Measurements from ENCODE around the gene GMPR.
A peak's percentile ranks its signal among the peaks of the same experiment; 100 is the strongest.

The GMPR gene

DNA sequence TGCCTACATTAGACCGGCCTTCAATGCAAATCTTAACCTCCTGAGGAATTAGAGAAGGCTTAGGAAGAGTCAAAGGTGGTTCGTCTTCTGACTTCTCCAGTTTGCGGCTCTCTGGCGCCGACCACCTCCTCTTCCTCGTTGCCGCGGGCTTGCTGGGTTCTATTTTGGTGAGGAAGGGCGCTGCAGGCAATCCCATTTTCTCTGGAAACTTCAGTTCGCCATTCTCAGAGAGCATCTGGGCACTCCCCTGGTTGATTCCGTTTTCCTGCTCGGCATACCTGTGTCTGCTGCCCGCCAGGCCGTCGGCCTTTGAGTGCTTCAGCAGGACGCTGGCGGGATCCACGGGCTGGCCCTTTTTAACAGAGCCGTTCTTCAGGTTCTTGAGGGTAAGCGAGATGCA is 67.9 kb downstream of the GMPR start:
- no peak for DNase-seq

DNA sequence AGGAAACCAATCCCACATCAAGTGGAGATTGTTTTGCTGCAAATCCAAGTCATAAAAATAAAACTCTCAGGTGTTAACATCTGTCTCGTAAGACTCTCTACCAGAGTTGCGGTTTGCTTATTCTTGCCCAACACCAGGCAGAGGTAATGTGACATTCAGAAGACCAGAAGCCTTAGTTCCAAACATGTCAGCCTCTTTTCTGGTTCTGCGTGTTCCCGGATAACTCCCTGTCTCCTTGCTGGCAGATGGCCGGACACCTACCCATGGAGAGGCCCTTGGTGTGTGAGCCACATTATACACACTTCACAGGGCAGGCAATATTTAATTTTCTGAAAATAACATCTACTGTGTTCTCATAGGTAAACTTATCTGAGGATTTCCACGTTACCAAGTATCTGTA is 73.4 kb downstream of the GMPR start:
- no peak for DNase-seq

DNA sequence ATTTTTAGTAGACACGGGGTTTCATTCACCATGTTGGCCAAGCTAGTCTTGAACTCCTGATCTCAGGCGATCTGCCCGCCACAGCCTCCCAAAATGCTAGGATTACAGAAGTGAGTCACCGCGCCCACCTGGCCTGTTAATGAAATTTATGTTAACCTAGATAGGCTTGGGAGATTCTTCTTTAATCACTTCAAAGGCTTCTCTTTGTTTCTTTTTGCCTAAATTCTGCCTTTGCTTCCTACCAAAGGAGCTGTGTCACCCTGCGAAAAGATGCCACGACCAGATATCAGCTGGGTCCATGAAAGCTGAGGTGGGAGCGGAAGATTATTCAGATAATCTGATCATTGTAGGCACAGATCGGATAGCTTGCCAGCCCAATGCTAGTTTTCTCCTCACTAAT is 75.3 kb downstream of the GMPR start:
- no peak for DNase-seq

DNA sequence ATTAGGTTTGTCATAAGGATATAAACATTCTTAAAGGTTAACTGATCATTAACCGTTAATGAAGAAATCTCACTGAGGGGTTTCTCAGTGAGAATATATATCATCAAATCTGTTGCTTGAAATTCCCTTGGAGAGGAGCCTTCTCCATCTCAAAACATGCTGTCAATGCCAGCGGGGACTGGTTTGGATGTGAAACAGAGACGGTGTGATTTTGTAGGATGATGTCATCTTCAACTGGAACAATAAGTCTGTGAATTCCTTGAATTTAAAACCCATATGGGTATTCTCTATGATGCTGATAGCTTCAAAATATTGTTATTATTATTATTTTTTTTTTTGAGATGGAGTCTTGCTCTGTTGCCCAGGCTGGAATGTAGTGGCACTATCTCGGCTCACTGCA is 75.9 kb downstream of the GMPR start:
- no peak for DNase-seq

DNA sequence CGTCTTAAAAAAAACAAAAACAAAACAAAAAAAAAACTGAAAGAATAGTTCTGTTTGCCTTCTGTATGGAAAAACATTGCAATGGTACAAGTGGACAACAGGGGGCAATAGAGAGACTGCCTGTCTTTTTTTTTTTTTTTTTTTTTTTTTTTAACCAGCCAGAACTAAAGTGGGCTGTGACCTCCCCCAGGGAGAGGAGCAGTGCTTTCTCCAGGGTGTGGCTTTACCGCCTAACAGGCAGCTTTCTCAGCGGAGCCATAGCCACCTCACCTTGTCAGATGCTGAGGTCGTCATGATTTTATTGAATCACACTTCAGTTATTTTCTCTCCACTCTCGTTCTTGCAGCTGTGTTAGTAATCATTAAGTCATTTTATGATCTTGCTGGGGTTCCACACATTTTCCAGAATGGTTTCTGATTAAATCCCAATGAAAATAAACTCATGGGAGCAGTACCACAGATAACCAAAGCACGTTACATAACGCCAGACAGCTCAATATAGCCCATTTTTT is 78.4 kb downstream of the GMPR start:
- DNase-seq: no peak

DNA sequence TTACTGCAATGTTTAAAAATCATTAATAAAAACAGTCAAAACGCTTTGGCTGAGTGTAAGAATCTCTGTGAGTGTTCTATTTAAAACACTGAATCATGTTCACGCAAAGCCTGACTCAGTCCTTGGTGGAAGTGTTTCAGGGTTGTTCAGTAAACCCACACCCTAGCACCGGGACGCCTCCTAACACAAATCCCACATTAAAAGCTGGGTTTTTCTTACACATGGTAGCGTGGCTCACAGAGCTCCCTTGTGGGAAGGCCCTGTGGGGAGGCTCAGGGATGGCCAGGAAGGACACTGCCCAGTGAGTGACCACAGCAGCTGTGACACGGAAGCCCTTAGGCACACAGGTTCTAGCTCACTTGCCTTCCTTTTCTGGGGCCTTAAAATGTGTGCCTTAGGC is 80.2 kb downstream of the GMPR start:
- DNase-seq: no peak

DNA sequence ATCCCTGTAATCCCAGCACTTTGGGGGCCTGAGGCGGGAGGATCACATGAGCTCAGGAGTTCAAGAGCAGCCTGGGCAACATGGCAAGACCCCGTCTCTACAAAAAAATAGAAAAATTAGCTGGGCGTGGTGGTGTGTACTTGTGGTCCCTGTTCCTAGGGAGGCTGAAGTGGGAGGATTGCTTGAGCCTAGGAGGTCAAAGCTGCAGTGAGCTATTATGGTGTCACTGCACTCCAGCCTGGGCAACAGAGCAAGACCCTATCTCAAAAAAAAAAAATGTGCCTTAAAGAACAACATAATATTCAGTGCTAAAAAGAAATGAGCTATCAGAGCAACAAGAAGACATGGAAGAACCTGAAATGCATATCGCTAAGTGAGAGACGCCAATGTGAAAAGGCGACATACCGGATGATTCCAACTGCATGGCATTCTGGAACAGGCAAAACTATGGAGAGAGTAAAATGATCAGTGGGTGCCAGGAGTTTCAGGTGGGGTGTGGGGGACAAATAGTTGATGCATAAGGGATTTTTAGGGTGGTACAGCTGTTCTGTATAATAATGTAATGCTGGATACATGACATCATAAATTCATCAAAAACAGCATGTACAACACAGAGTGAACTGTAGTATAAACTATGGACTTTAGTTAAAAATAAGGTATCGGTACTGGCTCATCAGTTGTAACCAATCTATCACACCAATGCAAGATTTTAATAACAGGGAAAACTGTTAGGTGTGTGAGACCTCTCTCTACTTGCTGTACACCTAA is 80.8 kb downstream of the GMPR start:
- no peak for DNase-seq

DNA sequence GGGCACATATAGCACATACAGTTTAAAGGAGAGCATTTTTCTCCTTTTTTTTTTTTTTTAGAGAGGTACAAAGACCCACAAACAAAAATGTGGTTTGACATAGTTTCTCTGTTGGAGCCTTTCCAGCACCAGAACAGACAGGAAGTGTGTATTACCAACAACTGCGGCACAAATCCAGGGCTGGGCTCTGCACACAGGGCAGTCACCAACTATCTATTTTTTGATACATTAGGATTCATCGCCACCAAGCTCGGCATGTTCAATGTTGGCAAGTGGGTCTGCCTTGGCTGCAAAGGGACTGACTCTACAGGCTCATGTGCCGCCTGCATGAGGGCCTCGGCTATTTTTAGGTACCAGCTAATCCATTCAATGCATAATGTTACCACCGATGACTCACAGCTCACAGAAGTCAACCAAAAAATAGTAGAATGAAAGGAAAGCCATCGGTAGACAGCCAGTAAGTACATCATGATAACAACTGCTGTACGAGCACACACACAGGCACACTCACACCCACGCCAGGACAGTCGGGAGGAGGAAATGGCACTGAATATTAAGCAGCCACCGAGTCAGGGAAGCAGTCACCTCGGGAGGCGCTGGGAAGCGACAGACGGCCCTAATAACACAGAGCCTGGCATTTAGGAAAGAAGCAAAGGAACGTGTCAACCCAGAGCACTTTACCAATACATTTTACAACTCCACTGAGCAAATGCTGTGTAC is 81.6 kb downstream of the GMPR start:
- peak; percentile 71 for DNase-seq

DNA sequence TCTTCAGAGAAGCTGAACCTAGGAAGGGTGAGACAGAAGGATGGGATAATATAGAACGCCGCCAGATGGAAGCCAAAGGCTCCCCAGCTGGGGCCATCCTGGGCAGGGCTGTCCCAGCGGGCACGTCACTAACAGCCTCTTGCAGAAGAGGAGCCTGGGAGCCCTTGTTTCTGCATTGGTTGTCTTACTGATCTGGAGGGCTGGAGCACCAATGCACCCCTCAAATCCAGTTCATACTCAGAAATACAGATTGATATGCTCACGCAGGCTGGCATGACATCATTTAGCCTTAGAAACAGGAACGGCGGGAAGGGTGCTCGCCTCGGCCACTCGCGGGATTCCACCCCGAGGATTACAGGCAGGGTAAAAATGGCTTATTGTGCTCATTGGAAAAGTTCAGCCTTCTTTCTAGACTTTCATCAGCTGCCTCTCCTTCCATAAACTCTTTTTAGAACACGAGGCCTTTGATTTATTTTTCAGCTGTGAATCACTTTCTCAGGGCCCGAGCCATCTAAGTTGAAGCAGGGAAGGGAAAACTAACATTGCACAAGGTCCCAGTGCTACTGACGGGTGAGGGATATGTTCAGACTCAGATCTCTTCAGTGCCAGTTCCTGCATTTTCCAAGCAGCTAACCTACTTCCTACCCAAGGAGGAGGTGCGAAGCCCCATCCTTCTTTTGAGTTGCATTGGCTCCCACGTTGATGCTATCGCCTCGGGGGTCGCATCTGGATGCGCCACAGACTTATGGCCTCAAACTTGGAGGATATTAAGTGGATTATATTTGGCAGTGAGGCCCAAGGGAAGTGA is 82.3 kb downstream of the GMPR start:
- no peak for DNase-seq

DNA sequence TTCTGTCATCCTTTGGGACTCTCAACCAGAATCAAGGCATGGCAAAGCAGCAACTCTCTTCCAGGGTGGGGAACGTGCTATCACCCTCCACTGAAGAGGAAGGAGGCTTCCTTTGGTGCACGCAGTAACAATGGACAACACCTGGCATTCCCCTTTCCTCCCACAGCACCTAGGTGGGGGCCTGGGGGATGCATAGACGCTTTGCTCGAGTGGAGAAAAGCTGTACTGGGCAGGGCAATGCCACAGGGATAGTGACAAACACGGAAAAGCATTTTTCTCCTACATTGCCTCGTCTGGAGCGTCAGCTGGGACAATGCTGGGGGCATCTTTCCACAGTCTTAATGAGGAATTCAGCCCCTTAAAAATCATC is 82.9 kb downstream of the GMPR start:
- DNase-seq: no peak

DNA sequence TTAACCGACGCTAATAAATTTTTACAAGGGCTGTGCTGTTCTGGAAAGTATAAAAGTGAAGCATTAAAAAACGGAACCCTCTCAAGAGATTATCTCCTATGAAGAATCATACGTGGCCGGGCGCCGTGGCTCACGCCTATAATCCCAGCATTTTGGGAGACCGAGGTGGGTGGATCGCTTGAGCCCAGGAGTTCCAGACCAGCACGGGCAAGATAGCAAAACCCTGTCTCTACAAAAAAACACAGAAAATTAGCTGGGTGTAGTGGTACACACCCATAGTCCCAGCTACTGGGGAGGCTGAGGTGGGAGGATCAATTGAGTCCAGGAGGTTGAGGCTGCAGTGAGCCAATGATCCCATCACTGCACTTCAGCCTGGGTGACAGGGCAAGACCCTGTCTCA is 83.4 kb downstream of the GMPR start:
- DNase-seq: no peak

DNA sequence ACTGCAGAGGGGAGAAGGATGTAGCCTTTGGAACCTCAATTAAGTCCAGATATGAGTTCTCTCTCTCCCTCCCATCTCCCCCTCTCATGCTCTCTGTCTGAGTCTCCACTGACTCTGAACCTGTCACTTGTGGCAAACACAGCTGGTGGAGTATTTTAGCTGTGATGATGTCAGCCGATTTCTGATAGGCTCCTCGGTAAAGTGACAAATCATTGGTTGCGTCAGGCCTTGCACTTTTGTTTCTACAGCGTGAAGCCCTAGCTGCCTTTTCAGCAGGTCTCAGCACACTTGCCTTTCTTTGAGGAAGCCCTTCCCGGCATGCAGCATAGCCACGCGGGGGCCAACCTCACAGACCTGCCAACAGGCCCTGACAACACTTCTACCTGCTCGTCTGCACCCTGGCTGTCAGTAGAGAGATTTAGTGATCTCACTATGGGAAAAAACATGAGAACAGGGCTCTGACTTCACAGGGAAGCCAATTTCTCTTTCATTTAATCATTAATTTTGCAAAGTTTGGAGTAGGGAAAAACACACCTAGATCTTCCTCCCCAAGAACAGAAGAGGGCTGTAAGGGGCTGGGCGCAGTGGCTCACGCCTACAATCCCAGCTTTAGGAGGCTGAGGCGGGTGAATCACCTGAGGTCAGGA is 84.4 kb downstream of the GMPR start:
- peak; percentile 70 for DNase-seq

DNA sequence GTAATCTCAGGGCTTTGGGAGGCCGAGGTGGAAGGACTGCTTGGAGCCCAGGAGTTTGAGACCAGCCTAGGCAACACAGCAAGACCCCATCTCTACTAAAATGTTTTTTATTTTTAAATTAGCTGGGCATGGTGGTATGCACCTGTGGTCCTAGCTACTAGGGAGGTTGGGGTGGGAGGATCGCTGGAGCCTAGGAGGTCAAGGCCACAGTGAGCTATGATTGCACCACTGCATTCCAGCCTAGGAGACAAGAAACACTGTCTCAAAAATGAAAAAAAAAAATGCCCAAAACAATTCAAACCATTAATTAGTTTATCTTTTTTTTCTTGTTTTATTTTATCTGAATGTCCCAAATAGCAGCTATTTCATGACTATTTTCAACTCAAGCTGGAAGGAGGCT is 85.8 kb downstream of the GMPR start:
- no peak for DNase-seq

DNA sequence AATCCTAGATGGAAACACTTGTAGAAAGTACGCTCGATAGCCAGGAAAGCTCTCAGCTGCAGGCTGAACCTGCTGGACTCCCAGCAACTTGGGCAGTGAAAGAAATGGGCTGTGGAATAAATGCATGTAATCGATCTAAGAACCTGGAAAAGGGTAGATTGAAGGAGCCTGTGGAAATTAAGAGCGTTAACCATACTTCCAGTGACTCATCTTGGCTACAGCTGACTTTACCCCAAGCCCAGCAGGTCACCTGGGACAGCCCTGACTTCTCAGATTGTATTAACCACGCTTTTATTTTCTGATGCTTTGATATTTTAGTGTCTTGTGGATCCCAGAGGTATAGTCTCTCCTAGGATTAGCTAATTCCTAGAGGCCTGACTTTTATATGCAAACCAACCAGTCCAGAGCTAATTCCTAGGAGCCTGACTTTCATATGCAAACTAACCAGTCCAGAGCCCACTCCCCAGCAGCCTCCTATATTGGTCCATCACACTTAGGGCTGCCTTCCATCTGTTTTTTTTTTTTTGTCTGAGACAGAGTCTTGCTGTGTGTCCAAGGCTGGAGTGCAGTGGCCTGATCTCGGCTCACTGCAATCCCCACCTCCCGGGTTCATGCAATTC is 86.3 kb downstream of the GMPR start:
- no peak for DNase-seq

DNA sequence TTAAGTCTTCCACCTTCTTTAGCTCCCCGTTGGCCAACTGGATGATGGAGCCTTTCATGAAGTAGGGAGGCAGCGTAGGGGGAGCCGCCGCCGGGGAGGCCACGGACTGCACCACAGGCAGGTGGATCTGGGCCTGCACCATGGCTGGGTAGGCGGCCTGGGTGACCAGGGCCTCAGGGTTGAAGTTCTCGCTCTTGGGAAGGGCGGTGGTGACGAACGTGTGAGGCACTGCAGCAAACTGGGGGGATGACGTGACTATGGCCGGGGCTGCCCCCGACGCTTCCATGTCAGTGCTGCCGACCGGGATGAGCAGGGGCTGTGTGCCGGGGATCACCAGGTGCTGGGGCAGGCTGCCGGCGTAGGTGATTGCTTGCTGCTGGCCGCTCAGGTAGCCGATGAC is 88.1 kb downstream of the GMPR start:
- DNase-seq: no peak

DNA sequence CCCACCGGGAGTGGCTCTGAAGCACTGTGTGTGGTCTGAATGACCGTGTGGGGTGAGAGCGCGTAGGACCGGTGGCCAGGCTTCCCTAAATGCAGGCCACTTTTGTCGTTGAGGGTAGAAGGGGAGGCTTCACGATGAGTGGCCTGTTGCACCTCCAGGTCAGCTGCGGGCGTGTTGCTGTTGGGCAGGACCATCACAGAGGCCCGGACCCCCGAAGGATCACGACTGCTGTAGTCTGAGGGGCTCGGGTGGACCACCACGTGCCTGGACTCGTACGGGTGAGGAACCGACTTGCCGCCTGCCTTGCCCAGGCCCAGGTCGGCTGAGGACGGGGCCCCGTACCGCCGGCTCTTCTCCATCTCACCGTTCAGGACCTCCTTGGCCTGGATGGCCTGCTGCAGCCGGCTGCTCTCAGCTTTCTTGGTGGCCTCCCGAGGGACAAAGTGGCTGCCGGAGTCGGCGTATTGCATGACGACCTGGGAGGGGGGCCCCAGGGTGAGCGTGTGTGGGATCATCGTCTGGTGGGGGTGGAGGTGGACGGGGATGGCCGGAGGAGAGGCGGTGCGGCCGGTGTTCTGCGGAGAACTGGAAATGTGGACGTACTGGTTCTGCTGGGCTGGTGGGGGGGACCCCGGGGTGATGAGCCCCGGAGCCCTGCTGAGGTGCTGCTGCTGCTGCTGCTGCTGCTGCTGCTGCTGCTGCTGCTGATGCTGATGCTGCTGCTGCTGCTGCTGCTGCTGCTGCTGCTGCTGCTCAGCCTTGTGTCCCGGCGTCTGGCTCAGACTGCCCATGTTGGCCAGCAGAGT is 88.8 kb downstream of the GMPR start:
- no peak for DNase-seq

DNA sequence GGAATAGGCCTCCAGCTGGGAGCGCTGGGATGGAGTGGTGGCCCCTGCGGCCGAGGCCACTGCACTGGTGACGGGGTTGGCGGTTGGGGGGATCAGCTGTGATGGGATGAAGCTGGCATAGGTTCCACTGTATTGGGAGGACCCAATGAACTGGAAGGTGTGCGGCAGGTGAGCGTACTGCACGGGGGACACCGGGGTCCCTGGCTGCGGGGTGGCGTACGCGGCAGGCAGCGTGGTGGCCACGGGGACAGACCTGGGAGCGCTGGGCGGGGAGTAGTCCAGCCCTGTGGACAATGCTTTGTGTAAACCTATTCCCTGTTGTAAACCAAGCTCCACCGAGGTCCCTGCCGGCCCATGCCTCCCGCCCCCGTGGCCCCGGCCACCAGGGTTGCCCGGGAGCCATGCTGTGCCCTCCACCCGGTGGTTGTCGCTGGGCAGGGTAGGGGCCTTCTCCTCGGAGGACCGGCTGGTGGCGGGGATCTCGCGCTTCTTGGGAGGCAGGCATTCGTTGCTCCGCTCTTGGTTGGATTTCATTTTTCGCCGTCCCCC is 89.5 kb downstream of the GMPR start:
- DNase-seq: no peak

DNA sequence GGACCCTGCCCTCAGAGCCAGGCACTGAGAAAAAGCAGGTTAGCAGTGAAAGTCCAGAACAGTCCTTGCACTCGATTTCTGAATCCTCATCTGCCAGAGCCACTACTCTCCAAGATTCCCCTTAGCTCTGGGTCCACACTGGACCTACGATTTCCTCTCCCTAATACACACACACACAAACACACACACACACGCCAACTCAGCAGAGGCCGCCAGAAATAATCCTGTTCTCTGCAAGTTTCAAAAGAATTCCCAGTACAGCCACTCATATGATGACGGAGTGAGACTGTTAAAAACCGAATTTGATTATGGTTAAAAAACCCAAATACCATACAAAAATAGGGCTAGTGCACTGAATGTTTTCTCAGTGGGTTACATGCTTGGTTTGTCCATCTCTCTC is 90.8 kb downstream of the GMPR start:
- no peak for DNase-seq

DNA sequence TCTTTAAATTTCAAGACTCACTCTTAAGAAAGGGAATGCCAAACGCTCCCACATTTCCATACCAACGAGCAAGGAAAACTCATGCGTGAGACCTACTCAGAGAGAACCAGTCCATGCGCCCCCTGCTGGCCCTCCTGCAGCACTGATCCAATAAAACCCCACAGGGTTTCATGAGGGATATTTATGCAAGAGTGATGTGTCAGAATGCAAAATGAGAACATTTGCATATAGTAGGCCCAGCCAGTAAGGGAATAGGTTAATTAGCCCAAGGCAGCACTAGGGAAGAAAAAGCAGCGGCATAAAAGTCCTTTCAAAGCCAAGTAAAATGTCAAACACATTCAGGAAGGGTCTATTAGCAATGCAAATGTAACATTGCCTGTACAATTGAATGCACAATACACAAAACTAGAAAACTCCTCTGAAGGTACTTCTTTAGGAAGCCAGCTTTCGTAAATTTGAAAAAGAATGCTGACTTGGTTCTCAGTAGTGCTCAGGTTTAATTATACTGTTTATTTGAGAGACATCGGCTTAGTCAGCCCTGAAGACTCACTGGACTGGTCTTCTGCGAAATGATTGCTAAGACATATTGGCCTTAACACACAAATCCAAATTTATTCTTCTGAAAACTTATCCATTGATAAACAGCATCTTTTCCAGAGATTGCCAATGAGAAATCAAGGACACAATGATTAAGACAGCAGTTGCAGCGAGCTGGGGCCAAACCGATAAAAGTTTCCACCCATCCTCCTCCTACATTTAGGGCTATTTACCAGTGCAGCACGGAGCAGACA is 93.2 kb downstream of the GMPR start:
- peak; percentile 55 for DNase-seq

DNA sequence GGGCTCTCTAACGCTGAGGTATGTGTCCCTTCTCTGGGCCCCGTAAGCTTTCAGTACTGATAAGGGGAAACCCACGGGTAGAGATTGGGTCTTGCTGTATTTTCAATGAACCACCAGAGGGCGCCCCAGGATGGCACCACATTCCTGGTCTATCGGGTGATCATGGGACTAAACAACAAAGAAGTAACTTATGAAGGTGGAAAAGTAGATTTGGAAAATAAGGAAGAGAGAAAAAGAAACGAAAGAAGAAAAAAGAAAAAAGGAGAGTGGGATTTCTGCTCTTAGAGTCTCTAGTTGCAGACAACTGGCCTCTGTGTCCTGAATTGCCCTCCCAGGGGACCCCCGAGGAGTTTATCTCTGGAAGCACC is 93.8 kb downstream of the GMPR start:
- DNase-seq: peak; percentile 75

DNA sequence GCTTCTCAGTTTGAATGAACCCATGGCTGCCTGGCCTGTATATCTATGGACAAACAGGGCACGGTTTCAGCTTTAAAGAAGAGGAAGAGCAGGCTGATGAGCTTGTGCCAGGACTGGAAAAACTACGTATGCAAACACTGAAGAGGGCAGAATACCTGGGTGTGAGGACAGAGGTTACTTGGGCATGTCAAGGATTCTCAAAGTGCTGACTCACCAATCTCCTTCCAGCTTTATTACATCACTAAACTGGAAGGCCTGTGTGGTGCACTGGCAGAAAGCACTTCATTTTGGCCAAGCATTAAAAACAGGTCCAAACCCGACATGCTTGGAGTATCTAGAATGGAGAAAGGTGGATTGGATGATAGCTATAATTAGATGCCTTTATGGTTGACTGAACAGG is 95.2 kb downstream of the GMPR start:
- no peak for DNase-seq

All from effector CD4-positive, alpha-beta T cell (primary cell).